GM12891 (cell line): ENCODE measurements around the gene SPEN.

ENCODE experiments used
- DNase-seq: peaks from one replicate; pipeline ENCODE4 v3.0.0; 2011; ENCODE audit warnings: low spot score; ENCODE audit not compliant: insufficient read length
- FAIRE-seq: peaks from 2 replicates; lab custom pipeline; 2011; peaks lifted over from hg19 to GRCh38; lab: Jason Lieb, UNC
- PAX5 ChIP-seq: IDR thresholded peaks from 2 replicates; pipeline ENCODE4 v1.6.1; 2011; ENCODE audit warnings: low read length, moderate library complexity, mild to moderate bottlenecking; ENCODE audit not compliant: insufficient read depth, severe bottlenecking
- POLR2A ChIP-seq: IDR thresholded peaks from 2 replicates; pipeline ENCODE4 v1.6.1; 2011; ENCODE audit warnings: low read depth, low read length, control low read depth
- POLR2AphosphoS5 ChIP-seq: IDR thresholded peaks from 2 replicates; pipeline ENCODE4 v1.6.1; 2011; ENCODE audit warnings: low read depth, low read length, control low read depth
- POU2F2 ChIP-seq: IDR thresholded peaks from 2 replicates; pipeline ENCODE4 v1.6.1; 2011; ENCODE audit warnings: low read depth, mild to moderate bottlenecking, control low read depth, low read length, moderate library complexity
- SPI1 ChIP-seq: IDR thresholded peaks from 2 replicates; pipeline ENCODE4 v1.6.1; 2011; ENCODE audit warnings: low read depth, low read length, control low read depth
- TAF1 ChIP-seq: IDR thresholded peaks from 2 replicates; pipeline ENCODE4 v1.6.1; 2011; ENCODE audit warnings: low read depth, low read length, control low read depth

The SPEN gene

DNA sequence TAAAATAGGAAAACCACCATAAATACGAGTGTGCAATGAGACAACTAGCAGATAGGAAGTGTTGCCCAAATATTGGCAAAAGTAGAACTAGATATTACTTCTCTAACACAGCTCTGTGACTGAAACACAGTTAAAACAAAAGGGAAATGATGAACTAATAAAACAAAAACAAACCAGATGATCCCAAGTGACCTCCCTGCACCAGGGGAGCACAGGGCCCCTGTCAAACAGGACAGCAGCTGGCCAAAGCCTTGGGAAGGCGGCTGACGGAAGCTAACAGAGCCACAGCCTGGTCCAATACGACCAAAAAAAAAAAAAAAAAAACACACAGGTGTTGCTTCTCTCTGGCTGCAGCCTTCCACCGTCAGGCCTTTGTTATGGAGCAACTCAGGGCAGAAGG, 110.6 kb downstream of the SPEN start:
- DNase-seq (no peak), FAIRE-seq (peak; percentile 61)
- TF ChIP-seq SPI1 (no peak), TAF1 (no peak), PAX5 (no peak)

DNA sequence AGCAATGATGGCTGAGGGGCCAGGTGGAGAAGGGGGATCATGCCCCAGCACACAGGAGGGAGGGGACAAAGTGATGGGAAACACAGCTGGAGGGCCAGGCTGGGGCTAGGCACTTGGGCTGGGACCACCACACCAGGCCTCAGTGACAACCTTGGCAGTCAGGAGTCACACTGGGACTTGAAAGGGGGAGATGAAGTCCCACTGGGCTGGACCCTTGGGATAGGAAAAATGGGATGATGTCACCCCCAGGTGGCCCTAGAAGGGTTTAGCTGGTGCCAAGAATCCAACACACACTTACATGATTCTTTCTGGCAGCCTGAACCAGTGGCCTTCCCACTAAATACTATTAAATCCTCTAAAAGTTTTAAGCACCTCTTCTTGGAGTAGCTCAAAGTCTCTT, 111.3 kb downstream of the SPEN start:
- TF ChIP-seq SPI1, result no peak
- no peak for TF ChIP-seq TAF1
- TF ChIP-seq POLR2AphosphoS5, result no peak
- TF ChIP-seq PAX5, result no peak
- no peak for TF ChIP-seq POU2F2
- TF ChIP-seq POLR2A, result no peak
- FAIRE-seq (no peak), DNase-seq (no peak)

DNA sequence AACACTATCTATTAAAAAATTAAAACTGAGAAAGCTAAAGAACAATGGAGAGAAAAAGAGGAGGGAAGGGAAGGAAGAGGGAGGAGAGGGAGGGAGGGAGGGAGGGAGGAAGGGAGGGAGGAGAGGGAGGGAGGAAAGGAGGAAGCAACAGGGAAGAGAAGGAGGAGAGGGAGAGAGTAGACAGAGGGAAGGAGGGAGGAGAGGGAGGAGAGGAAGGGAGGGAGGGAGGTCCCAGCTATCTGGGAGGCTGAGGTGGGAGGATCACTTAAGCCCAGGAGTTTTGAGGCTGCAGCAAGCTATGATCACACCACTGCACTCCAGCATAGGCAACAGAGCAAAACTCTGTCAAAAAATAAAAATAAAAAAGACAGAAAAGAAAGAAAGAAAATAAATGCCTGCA, 111.9 kb downstream of the SPEN start:
- FAIRE-seq (no peak), DNase-seq (no peak)
- no peak for TF ChIP-seq POLR2AphosphoS5
- no peak for TF ChIP-seq PAX5
- TF ChIP-seq POLR2A, result no peak
- no peak for TF ChIP-seq TAF1
- TF ChIP-seq POU2F2, result no peak
- TF ChIP-seq SPI1, result no peak

DNA sequence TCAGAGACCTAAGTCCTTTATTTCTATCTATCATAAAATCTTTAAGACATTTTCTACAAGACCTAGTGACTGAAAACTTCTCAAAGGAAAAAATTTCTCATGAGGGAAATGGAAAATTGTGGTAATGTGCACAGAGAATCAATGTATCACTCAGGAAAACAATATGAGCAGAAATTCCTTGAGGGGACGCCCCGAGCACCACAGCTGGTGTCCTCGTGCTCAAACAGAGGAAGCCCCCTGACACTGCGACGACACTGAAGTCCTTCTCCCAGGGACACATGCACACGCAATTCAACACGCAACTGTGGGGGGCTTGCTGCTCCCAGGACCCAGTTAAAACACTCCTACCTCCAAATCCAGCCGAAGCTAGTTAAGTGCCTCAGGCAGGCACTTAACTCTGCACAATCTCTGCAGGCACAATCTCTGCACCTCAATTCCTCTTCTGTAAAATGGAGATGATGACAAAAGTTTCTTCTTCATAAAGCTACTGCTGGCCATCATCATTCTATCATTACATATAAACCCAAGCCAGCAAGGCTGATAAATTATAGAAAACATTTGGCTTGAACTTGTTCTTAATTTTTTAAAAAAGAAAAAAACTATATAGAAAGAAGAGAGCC, 112.4 kb downstream of the SPEN start:
- no peak for FAIRE-seq
- TF ChIP-seq TAF1 (no peak), POLR2AphosphoS5 (no peak), POU2F2 (no peak), SPI1 (no peak), POLR2A (no peak), PAX5 (no peak)
- DNase-seq, result no peak

DNA sequence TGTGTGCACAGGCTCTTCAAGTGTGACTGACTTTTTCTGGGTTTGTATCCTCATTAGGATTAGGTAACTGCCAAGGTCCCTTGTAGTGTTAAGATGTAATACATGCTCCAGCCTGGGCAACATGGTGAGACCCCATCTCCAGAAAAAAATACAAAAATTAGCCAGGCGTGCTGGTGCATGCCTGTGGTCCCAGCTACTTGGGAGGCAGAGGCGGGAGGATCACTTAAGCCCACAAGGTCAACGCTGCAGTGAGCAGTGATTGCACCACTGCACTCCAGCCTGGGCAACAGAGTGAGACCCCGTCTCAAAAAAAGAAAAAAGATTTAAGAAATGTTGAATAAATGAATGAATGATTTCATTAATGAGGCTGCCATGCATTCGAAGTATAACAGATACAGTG, 113.3 kb downstream of the SPEN start:
- no peak for DNase-seq
- FAIRE-seq, result no peak
- TF ChIP-seq POU2F2 (no peak), POLR2AphosphoS5 (no peak), SPI1 (no peak), PAX5 (no peak), POLR2A (no peak), TAF1 (no peak)

DNA sequence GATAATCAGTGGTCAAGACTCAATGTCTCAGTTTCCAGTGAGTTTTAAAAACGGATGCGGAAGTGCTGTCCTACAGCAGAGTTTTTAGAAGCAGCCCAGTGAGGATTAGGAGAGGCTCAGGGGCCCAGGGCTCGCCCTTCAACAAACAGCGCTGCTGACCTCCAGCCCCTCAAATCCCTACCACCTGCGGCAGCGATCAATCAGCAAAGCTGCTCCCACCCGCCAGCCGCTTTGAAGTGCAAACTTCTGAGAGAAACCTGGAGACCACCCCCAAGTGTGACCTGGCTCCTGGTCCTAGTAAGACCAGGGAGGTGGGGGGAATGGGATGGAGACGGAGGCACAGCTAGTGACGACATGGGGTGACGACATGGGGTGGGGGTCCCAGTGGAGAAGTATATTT, 114.0 kb downstream of the SPEN start:
- DNase-seq (no peak), FAIRE-seq (no peak)
- no peak for TF ChIP-seq SPI1
- no peak for TF ChIP-seq POU2F2
- TF ChIP-seq POLR2A, result no peak
- TF ChIP-seq TAF1, result no peak
- TF ChIP-seq POLR2AphosphoS5, result no peak
- TF ChIP-seq PAX5, result no peak

DNA sequence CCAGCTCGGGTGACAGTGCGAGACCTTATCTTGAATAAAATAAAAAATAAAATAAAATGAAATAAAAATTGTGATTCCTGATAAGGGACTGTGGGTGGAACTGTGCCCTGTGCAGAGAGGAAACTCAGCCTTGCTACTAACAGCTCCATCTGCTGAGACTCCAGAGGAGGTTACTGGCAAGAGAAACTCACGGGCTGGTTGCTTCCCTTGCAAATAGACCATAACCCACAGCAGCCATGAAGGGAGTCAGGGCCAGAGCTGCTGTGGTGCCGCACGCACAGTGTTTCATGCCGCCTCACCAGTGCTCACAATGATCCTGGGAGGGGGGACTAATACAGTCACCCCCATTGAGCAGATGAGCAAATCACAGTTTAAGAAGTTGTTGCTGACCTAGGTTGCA, 114.7 kb downstream of the SPEN start:
- DNase-seq, result no peak
- no peak for FAIRE-seq
- TF ChIP-seq PAX5, result no peak

DNA sequence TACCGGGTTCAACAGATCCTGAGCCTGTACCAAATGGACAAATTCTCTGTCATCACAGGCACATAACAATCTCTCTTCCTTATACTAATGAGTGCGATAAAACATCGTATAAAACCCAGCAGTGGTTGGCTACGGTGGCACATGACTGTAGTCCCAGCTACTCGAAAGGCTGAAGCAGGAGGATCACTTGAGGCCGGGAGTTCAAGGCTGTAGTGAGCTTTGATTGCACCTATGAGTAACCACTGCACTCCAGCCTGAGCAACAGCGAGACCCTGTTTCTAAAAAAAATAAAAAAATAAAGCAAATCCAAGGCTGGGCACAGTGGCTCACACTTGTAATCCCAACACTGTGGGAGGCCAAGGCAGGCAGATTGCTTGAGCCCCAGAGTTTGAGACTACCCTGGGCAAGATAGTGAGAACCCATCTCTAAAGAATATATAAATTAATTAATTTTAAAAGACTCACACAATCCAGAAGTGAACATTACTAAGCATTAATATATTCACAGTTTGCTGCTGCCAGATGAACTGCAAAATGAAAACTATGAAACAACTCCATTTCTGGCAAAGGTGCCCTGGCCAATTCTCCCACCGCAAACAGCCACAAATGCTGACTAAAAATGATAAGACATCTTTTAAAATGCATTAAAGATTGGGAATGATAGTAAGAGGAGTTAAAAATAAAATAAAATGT, 115.3 kb downstream of the SPEN start:
- DNase-seq (no peak), FAIRE-seq (peak; percentile 20)
- TF ChIP-seq TAF1 (no peak), PAX5 (no peak), POLR2AphosphoS5 (no peak), POU2F2 (no peak), SPI1 (no peak), POLR2A (no peak)

DNA sequence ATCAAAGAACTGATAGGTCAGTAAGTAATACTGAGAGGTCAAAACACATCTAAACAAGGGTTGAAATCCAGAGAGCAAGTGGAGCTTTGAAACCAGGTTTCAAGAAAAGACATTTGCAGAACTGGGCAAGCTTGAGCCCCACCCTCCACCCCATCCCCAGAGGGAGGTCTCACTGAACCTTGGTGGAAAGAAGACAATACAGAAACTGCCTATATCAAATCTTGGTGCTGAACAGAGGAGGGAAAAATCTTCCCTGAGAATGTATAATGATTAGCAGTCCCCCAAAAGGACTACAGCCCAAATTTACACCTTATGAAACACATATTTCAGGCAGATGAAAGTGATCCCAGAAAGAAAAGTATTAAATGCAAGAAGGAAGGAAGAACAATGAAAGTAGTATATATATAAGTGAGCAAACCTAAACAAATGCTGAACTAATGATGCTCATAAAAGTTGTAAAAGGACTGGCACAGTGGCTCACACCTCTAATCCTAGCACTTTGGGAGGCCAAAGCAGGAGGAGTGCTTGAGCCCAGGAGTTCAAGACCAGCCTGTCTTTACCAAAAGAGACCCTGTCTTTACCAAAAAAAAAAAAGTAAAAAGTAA, 116.0 kb downstream of the SPEN start:
- FAIRE-seq (peak; percentile 45), DNase-seq (no peak)
- no peak for TF ChIP-seq PAX5
- TF ChIP-seq SPI1, result peak; percentile 64
- TF ChIP-seq POLR2A, result no peak

DNA sequence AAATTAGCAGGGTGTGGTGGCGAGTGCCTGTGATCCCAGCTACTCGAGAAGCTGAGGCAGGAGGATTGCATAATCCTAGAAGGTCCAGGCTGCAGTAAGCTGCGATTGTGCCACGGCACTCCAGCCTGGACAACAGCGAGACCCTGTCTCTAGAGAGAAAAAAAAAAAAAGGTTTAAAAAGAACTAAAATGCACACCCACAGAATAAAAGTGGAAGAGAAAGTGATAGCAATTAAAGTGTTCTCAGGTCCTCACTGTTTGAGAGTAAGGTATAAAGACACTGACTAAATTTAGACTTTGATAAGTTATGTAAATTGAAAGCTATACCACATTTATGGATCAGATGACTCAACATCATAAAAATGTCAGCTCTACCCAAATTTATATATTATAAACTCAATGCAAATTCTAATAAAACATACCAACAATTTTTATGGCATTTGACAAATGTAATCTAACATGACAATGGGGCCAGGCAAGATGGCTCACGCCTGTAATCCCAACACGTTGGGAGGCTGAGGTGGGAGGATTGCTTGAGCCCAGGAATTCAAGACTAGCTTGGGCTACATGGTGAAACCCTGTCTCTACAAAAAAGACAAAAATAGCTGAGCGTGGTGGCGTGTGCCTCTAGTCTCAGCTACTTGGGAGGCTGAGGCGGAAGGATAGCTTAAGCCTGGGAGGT, 116.6 kb downstream of the SPEN start:
- FAIRE-seq (peak; percentile 31), DNase-seq (no peak)
- TF ChIP-seq POLR2AphosphoS5 (no peak), SPI1 (peak; percentile 62)
